Vagina (tissue), 2 donors: ENCODE data around the gene ZC3H12C.

ENCODE experiments used
- POLR2A ChIP-seq, 2 donors: fragments of 450-650 bp; IDR thresholded peaks; one replicate each; pipeline ENCODE4 v1.6.1; 2017; ENCODE audit warnings: antibody characterized with exemption in 2 of 2, mild to moderate bottlenecking in 2 of 2, moderate library complexity in 2 of 2
- TF ChIP-seq, protein P1 (sequence below), 3 experiments: fragments of 450-650 bp in 2 of 3; fragments of 200-600 bp in 1 of 3; sonication (generic) in 1 of 3; IDR thresholded peaks; one replicate each; pipeline ENCODE4 v1.5.1; 2017 to 2019; ENCODE audit warnings: antibody characterized with exemption in 3 of 3, mild to moderate bottlenecking in 2 of 3, moderate library complexity in 2 of 3

DNA sequence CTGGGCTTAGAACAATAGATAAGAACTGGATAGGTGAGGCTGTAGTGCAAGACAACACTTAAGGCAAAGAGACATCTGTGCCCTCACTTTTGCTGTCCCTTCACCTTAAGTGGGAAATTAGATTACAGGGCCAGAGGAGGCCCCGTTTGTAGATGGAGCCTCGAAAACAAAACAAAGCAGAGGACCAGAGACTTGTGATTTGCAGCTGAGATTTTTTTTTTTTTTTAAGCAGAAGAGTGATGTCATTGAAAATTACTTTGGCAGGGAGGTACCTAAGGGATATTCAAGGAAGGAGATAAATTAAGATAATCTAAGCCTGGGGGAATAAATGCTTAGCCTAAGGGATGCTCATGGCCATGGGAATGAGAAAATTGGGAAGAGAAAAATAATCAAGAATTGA, 31.4 kb downstream of the ZC3H12C start:
- no peak for TF ChIP-seq POLR2A (IDR thresholded peaks at IDR 0.05)
- TF ChIP-seq, protein P1, sequence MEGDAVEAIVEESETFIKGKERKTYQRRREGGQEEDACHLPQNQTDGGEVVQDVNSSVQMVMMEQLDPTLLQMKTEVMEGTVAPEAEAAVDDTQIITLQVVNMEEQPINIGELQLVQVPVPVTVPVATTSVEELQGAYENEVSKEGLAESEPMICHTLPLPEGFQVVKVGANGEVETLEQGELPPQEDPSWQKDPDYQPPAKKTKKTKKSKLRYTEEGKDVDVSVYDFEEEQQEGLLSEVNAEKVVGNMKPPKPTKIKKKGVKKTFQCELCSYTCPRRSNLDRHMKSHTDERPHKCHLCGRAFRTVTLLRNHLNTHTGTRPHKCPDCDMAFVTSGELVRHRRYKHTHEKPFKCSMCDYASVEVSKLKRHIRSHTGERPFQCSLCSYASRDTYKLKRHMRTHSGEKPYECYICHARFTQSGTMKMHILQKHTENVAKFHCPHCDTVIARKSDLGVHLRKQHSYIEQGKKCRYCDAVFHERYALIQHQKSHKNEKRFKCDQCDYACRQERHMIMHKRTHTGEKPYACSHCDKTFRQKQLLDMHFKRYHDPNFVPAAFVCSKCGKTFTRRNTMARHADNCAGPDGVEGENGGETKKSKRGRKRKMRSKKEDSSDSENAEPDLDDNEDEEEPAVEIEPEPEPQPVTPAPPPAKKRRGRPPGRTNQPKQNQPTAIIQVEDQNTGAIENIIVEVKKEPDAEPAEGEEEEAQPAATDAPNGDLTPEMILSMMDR (IDR thresholded peaks at IDR 0.05): no peak
